ENCODE measurements around the gene AFF2.

GRCh38 chrX:148540114-148540513, 39.7 kb downstream of the AFF2 start:
- TF ChIP-seq POLR2A (IDR thresholded peaks at IDR 0.05; ENCODE audit: low read depth, low read length) (no peak), POLR2AphosphoS5 (IDR thresholded peaks at IDR 0.05; ENCODE audit: insufficient read depth, low read depth, low read length) (no peak)
- TF ChIP-seq, protein P1, sequence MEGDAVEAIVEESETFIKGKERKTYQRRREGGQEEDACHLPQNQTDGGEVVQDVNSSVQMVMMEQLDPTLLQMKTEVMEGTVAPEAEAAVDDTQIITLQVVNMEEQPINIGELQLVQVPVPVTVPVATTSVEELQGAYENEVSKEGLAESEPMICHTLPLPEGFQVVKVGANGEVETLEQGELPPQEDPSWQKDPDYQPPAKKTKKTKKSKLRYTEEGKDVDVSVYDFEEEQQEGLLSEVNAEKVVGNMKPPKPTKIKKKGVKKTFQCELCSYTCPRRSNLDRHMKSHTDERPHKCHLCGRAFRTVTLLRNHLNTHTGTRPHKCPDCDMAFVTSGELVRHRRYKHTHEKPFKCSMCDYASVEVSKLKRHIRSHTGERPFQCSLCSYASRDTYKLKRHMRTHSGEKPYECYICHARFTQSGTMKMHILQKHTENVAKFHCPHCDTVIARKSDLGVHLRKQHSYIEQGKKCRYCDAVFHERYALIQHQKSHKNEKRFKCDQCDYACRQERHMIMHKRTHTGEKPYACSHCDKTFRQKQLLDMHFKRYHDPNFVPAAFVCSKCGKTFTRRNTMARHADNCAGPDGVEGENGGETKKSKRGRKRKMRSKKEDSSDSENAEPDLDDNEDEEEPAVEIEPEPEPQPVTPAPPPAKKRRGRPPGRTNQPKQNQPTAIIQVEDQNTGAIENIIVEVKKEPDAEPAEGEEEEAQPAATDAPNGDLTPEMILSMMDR (IDR thresholded peaks at IDR 0.05; ENCODE audit: extremely low read depth in 1 of 2, insufficient read depth in 1 of 2, low read depth in 1 of 2, low read length in 2 of 2): no peak

All from endothelial cell of umbilical vein (primary cell).